Kidney epithelial cell (primary cell): Measurements from ENCODE around the gene P2RX4. TPM values are rescaled to one million over a fixed set of nuclear protein-coding genes. Genes with fewer than 3 reads are reported as not detected.
"Not testable (repeated sequence)": the region's sequence is repeated elsewhere in the genome, so short reads cannot be mapped to it uniquely, and the experiment has no call there.

Source experiments
- DNase-seq: peaks from one replicate; pipeline ENCODE4 v3.0.0-alpha.2; 2010; ENCODE audit warnings: low read depth
- H3K27me3 ChIP-seq: 2 replicates; pipeline ENCODE4 v1.6.0; 2011; ENCODE audit warnings: low read length; ENCODE audit not compliant: control insufficient read depth, insufficient read depth
- H3K36me3 ChIP-seq: 2 replicates; pipeline ENCODE4 v1.5.1; 2011; ENCODE audit warnings: low read length; ENCODE audit not compliant: control insufficient read depth, insufficient read depth
- H3K4me3 ChIP-seq: 2 replicates; pipeline ENCODE4 v1.5.1; 2011; ENCODE audit warnings: low read depth, mild to moderate bottlenecking, control low read depth, low read length
- total RNA-seq: library from RNA; depleted of rRNA; stranded (reverse); fragments of >200 nt; gene quantifications from 2 replicates; pipeline ENCODE4 v1.2.3, GENCODE V29; 2015
- TF ChIP-seq, protein P1 (sequence below): IDR thresholded peaks from 2 replicates; pipeline ENCODE4 v1.5.1; 2011; ENCODE audit warnings: mild to moderate bottlenecking, moderate library complexity, low read length, control low read depth, inconsistent platforms; ENCODE audit not compliant: insufficient read depth, poor library complexity, severe bottlenecking

P2RX4 gene
- total RNA-seq, 1 donor from 2014 or later, result 119 TPM

DNA sequence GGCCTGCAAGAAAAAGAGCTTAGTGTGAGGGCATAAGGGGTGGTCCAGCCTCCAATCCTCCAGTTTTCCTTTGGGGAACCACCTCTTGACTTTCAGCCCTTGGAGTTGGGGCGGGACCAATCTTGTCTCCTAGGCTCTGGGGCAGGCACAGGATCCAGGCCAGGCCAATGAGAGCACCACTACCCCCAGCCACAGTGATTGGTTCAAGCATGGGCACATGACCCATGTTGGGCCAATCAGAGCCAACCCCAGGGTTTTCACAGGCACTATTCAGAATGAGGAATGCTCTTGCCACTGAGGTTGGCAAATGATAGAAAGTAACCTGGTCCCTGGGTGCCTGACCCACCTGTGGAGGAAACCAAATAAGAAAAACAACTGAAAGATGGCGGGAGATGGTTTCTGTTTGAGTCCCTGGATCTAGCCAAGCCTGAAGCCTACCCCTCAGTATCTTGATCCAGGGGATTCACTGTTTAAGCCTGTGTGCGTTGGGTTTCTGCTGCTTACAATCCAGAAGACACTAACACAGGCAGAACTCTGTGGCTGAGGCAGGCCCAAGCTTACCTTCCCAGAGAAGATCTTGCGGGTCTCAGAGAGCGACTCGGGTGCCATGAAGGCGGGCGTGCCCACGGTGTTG lies 42.9 kb downstream of the P2RX4 start:
- Histone ChIP-seq H3K27me3 (no peaks in the 10 kb centered on the region), H3K36me3 (peaks cover 5% of the 10 kb centered on the region), H3K4me3 (no peak overlapping the region)
- DNase-seq, result no peak
- TF ChIP-seq, protein P1, sequence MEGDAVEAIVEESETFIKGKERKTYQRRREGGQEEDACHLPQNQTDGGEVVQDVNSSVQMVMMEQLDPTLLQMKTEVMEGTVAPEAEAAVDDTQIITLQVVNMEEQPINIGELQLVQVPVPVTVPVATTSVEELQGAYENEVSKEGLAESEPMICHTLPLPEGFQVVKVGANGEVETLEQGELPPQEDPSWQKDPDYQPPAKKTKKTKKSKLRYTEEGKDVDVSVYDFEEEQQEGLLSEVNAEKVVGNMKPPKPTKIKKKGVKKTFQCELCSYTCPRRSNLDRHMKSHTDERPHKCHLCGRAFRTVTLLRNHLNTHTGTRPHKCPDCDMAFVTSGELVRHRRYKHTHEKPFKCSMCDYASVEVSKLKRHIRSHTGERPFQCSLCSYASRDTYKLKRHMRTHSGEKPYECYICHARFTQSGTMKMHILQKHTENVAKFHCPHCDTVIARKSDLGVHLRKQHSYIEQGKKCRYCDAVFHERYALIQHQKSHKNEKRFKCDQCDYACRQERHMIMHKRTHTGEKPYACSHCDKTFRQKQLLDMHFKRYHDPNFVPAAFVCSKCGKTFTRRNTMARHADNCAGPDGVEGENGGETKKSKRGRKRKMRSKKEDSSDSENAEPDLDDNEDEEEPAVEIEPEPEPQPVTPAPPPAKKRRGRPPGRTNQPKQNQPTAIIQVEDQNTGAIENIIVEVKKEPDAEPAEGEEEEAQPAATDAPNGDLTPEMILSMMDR, result no peak

DNA sequence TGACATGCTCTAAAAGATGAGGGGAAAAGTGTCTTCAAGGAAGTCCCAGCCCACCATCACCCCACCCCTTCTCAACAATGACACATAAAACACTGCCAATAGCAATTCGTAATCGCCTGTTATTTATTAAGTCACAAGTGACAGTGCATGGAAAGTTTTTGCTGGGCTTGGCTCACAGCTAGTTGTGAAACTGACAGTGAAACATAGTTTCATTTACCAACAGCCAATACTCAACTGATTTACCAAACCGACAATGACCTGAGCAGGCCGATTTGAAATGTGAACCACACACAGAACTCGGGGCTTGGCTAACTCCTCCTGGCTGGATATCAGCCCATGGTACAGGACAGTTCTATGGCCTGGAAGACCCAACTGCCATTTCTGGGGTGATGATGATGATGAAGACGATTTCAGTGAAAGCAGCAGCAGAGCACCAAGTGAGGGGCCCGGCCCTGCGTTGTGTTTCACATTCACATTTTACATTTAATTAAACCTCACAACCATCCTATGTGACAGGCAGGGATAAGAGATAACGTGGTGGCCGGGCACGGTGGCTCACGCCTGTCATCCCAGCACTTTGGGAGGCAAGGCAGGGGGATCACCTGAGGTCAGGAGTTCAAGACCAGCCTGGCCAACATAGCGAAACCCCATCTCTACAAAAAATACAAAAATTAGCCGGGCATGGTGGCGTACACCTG lies 43.9 kb downstream of the P2RX4 start:
- H3K4me3 ChIP-seq, result no peak overlapping the region
- H3K36me3 ChIP-seq, result peaks cover 4% of the 10 kb centered on the region
- H3K27me3 ChIP-seq, result no peaks in the 10 kb centered on the region
- TF ChIP-seq, protein P1, result no peak
- DNase-seq, result no peak

DNA sequence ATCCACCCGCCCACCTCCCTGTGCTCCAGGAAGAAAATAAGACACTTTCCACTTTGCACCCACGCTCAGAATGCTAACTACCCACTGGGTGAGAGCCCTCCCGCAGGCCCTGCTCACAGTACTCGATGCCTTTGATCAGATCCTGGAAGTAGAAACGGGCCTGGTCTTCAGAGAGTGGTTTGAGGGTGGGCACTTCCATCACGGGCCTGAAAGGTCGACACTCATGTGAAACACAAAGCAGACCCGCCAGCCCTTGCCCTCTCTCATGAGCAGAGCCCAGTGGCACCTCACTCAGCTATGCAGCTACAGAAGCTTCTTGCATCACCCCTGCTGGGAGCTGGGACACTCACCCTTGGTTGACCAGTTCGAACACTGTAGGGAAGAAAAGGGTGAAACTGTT lies 45.5 kb downstream of the P2RX4 start:
- Histone ChIP-seq H3K36me3 (peaks cover 4% of the 10 kb centered on the region), H3K4me3 (no peak overlapping the region), H3K27me3 (no peaks in the 10 kb centered on the region)
- TF ChIP-seq, protein P1, result no peak
- no peak for DNase-seq

DNA sequence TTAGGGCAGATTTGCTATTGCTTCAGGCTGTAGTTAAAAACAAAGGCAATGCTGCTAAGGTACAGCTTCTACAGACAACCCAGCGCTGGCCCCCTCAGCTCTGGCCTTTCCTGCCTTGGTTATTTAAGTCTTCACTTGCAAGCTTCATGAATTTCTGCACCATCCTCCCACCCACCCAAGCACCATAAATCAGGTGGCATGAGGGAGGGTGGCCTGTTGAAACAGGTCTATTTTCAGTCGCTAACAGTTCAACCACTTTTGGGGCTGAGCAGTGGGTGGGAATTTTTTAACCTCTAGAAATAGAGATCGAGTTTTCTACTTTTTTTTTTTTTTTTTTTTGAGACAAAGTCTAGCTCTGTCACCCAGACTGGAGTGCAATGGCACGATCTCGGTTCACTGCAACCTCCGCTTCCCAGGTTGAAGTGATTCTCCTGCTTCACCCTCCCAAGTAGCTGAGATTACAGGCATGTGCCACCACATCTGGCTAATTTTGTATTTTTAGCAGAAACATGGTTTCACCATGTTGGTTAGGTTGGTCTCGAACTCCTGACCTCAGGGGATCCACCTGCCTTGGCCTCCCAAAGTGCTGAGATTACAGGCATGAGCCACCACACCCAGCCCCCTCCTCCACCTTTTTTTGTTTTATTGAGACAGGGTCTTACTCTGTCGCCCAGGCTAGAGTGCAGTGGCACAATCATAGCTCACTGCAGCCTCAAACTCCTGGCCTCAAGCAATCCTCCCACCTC lies 47.9 kb downstream of the P2RX4 start:
- not testable (repeated sequence) for H3K36me3 ChIP-seq, DNase-seq, H3K4me3 ChIP-seq, H3K27me3 ChIP-seq

DNA sequence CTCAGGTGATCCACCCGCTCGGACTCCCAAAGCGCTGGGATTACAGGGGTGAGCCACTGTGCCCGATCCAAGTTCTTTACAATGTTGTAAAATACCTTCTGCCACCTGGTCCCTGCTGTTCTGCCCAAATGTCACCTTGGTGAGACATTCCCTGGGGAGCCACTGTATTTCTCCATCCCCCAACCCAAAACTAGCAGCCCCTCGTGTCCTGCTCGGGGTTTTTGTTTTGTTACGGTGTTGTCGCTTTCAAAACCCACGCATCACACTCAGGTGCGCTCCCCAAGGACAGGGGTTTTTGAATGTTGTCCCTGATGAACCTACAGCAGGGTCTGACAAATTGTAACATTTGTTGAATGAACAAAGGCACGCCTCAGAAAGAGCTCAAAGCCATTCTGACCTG lies 49.1 kb downstream of the P2RX4 start:
- TF ChIP-seq, protein P1, result no peak
- DNase-seq, result no peak
- Histone ChIP-seq H3K27me3 (no peaks in the 10 kb centered on the region), H3K4me3 (no peak overlapping the region), H3K36me3 (peaks cover 3% of the 10 kb centered on the region)

DNA sequence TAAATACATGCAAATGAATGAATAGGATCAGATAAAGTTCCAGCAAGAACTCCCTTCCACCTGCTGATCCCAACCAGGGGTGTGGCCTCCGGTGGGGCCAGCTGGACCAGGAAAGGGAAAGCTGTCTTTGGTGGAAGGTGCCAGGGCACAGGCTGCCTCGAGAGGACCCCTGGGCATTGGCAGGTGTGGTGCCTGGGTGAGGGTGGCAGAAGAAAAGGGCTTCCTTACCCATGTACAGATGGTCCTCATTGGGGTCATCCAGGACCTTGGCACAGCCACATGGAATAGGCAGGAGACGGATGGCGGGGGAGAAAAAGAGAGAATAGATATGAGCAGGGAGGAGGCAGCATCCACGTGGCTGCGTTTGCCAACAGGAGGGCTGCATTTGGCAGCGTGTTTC lies 50.2 kb downstream of the P2RX4 start:
- no peak for DNase-seq
- TF ChIP-seq, protein P1, result no peak
- Histone ChIP-seq H3K4me3 (no peak overlapping the region), H3K27me3 (no peaks in the 10 kb centered on the region), H3K36me3 (peaks cover 3% of the 10 kb centered on the region)
